Transverse colon (tissue), 3 donors: ENCODE data around the gene PPP6R1.

Experiments
- CTCF ChIP-seq, 5 experiments: fragments of 200-600 bp in 3 of 5; fragments of 450-650 bp in 2 of 5; sonication (generic) in 3 of 5; IDR thresholded peaks; 1 replicate in 2 of 5; 2 replicates in 3 of 5; pipeline ENCODE4 v1.5.1; 2016 to 2017; ENCODE audit warnings: antibody characterized with exemption in 5 of 5, inconsistent platforms in 3 of 5, mild to moderate bottlenecking in 2 of 5, moderate library complexity in 1 of 5
- EP300 ChIP-seq: sonication (generic); formaldehyde crosslinking; IDR thresholded peaks from one replicate; pipeline ENCODE4 v1.6.1; 2017; ENCODE audit warnings: antibody characterized with exemption, low read depth

DNA sequence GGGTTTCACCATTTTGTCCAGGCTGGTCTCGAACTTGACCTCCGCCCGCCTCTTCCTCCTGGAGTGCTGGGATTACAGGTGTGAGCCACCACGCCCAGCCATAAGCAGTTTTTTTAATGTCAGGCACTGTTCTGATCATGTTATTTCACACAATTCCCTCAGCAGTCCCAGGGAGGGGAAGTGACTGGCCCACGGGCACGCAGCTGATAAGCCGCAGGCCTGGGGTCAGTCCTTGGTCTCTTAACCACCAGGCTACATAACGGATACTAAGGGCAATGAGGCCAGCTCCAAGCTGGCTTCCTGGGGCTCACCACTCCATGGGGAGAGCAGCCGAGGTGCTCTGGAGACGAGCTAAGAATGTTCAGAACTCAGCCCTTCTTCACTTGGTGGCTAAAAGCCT lies 38.5 kb upstream of the PPP6R1 start:
- TF ChIP-seq CTCF (IDR thresholded peaks at IDR 0.05) (no peak), EP300 (no peak)
